ENCODE results near the gene OR2J3. TPM values are rescaled to one million over a fixed set of nuclear protein-coding genes. Genes with fewer than 3 reads are reported as not detected.

The OR2J3 gene
- total RNA-seq, 1 experiment from 2014 or later = not detected

DNA sequence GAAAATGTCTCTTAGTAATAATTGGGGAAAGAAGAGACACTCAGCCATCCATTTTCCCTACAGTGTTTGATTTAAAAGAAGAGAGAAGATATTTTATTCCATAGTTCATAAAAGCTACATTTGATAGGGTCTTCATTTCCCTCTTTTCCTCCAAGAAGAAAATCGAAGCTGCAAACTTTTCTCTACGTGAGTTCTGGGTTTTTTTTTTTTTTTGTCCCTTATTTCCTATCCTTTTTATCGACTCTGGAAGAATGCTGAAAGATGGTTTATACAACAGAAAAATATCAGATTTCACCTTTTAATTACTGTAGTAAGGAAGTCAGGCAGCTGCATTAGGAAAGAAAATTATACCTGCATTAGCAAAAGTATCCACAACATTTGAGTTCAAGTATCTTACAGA lies 8.7 kb upstream of the OR2J3 start, which contains the start of gene OR2J1:
TSS of gene OR2J1 (plus strand) at position 301 of the 400 bp plus-strand sequence. CDS start 1,453 bp downstream, outside the sequence.
- H3K14ac ChIP-seq (ENCODE audit: insufficient read depth, low read length) = no peak within 1 kb of the TSS
- no peaks in the 10 kb centered on the region for H4K20me1 ChIP-seq (ENCODE audit: control insufficient read depth, insufficient read depth, insufficient read length)
- H2BK15ac ChIP-seq (ENCODE audit: low read depth, low read length) = no peak within 1 kb of the TSS
- no peak within 1 kb of the TSS for H3K4ac ChIP-seq (ENCODE audit: low read depth, low read length)
- no peak within 1 kb of the TSS for H2BK5ac ChIP-seq (ENCODE audit: insufficient read length, low read length)
- H3K23me2 ChIP-seq (ENCODE audit: insufficient read length, low read depth, low read length, poor library complexity, severe bottlenecking) = no peaks in the 10 kb centered on the region
- no peaks in the 10 kb centered on the region for H3K79me2 ChIP-seq (ENCODE audit: insufficient read depth, low read length)
- H3K4me3 Mint-ChIP-seq = no peak within 1 kb of the TSS
- no peak within 1 kb of the TSS for H3K23ac ChIP-seq (ENCODE audit: insufficient read length, low read depth, low read length)
- H3K9me3 Mint-ChIP-seq = peaks cover 0 to 6% of the 10 kb centered on the region in 2 experiments; a peak in 1 of 5 replicates
- no peak within 1 kb of the TSS for H2BK120ac ChIP-seq (ENCODE audit: low read depth, low read length, poor library complexity, severe bottlenecking)
- H3K36me3 Mint-ChIP-seq (ENCODE audit: insufficient read depth in 1 of 3, low read depth in 3 of 3) = no peaks in the 10 kb centered on the region
- TF ChIP-seq, protein P1, sequence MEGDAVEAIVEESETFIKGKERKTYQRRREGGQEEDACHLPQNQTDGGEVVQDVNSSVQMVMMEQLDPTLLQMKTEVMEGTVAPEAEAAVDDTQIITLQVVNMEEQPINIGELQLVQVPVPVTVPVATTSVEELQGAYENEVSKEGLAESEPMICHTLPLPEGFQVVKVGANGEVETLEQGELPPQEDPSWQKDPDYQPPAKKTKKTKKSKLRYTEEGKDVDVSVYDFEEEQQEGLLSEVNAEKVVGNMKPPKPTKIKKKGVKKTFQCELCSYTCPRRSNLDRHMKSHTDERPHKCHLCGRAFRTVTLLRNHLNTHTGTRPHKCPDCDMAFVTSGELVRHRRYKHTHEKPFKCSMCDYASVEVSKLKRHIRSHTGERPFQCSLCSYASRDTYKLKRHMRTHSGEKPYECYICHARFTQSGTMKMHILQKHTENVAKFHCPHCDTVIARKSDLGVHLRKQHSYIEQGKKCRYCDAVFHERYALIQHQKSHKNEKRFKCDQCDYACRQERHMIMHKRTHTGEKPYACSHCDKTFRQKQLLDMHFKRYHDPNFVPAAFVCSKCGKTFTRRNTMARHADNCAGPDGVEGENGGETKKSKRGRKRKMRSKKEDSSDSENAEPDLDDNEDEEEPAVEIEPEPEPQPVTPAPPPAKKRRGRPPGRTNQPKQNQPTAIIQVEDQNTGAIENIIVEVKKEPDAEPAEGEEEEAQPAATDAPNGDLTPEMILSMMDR (conservative IDR thresholded peaks at IDR 0.05) = no peak
- H3K79me1 ChIP-seq (ENCODE audit: insufficient read depth, low read depth, low read length, poor library complexity, severe bottlenecking) = no peaks in the 10 kb centered on the region
- no peak within 1 kb of the TSS for H2AFZ ChIP-seq (ENCODE audit: low read length)
- no peak within 1 kb of the TSS for H3K27ac Mint-ChIP-seq
- no peak within 1 kb of the TSS for H2AK5ac ChIP-seq (ENCODE audit: insufficient read length, low read length)
- H3K56ac ChIP-seq (ENCODE audit: insufficient read length, low read depth, low read length) = no peak within 1 kb of the TSS
- H3K27me3 Mint-ChIP-seq (ENCODE audit: low read depth) = peaks cover 4% of the 10 kb centered on the region
- H4K8ac ChIP-seq (replicated peaks; ENCODE audit: insufficient read length, low read depth, low read length) = no peak within 1 kb of the TSS
- no peaks in the 10 kb centered on the region for H3K4me1 ChIP-seq (ENCODE audit: insufficient read depth, low read length)
- no peak within 1 kb of the TSS for H3T11ph ChIP-seq (ENCODE audit: low read length)
- no peaks in the 10 kb centered on the region for H3K9me3 ChIP-seq (ENCODE audit: control insufficient read depth, low read depth, low read length)
- H3K4me2 ChIP-seq (ENCODE audit: insufficient read depth, insufficient read length, low read length) = no peak within 1 kb of the TSS
- H2BK12ac ChIP-seq (ENCODE audit: insufficient read length, low read depth, low read length) = no peak within 1 kb of the TSS
- no peak within 1 kb of the TSS for H3K9ac ChIP-seq (ENCODE audit: extremely low read depth, insufficient read length, low read length)
- no peak for DNase-seq
- no peak within 1 kb of the TSS for H4K5ac ChIP-seq (ENCODE audit: insufficient read length, low read depth, low read length)
- no peak within 1 kb of the TSS for H3K18ac ChIP-seq (ENCODE audit: insufficient read length, low read depth, low read length)
- no peaks in the 10 kb centered on the region for H3K27me3 ChIP-seq (ENCODE audit: insufficient read depth, low read length)
- H3K27ac ChIP-seq (ENCODE audit: insufficient read length, low read depth, low read length) = no peak within 1 kb of the TSS
- 0 out of 4 replicates have a peak, but pooled peaks cover 0 to 2% of the 10 kb centered on the region in 2 experiments for H3K4me1 Mint-ChIP-seq
- H4K91ac ChIP-seq (ENCODE audit: insufficient read length, low read depth, low read length) = no peak within 1 kb of the TSS
- no CpG with 5 or more reads among the region's 3 CpGs for WGBS (ENCODE audit: extremely low coverage, insufficient read length, low lambda C conversion rate)
- no peak within 1 kb of the TSS for H2BK20ac ChIP-seq (ENCODE audit: low read depth, low read length, poor library complexity, severe bottlenecking)

All from H9 (cell line).